SIG-M5 treated with dmso at 0.1 percent for 504 hours (cell line): ENCODE results near the gene FAXC.
A peak's percentile ranks its signal among the peaks of the same experiment; 100 is the strongest.

Experiments used
- DNase-seq: peaks from one replicate; lab custom pipeline; 2025; ENCODE audit not compliant: unreplicated experiment; lab: John Stamatoyannopoulos, UW

FAXC gene

GRCh38 chr6:99349171-99350141 lies at the start of gene FAXC:
Gene FAXC (minus strand): TSS chr6:99349674. CDS start chr6:99349372, 302 bp downstream.
- no peak for DNase-seq

- DNase-seq = no peak
These were observed 47.8 kb upstream of the FAXC start for GRCh38 chr6:99397287-99397686.

DNA sequence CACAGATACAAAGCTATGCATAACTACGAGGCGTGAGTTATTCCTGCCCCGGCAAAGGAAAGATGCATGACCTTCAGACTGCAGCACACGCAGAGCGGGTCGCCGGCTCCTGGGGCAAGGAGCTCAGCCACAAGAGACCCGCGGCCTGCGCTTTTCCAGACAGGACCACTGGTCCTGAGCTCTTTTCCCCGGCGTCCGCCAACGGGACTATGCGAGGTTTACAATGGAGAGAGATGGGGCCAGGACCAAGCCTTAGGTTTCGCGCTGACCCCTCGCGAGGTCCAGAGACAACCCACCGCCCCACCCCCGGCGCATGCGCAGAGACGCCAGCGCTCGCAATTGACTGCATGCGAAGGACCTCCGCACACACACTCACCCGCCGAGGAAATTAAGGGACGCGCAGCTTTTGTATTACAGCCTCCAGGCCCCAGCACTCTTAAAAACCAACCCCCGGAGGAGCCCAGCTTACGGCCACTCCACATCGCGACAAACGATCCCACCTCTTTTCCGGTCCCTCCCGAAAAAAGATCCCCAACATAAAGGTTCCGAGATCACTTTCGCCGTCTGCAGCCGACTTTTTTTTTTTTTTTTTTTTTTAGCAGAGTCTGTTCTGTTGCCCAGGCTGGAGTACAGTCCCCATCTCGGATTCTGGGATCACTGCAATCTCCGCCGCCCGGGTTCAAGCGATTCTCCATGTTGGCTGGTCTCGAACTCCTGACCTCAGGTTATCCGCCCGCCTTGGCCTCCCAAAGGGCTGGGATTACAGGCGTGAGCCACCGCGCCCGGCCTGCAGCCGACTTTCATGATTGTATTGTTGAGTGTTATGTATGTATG lies 44.4 kb upstream of the FAXC start, which contains the start of gene COQ3:
TSS of gene COQ3 (minus strand) at position 498 of the 834 bp plus-strand sequence. CDS start at position 482, 16 bp downstream.
- peak; percentile 61 for DNase-seq

GRCh38 chr6:99393366-99393697 lies 43.9 kb upstream of the FAXC start:
- DNase-seq = no peak

DNA sequence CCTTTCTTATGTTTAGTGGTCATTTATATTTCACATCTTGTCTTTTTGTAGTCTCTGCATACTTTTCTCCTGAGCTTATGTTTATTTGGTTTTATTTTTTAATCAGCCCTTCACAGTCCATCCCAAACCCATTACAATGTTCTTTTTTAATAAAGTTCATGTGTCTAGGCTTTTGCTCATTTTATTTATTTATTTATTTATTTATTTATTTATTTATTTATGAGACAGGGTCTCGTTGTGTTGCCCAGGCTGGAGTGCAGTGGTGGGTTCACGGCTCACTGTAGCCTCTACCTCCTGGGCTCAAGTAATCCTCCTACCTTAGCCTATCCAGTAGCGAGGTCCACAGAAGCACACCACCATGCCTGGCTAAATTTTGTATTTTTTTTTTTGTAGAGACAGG lies 41.4 kb upstream of the FAXC start:
- DNase-seq = no peak

DNA sequence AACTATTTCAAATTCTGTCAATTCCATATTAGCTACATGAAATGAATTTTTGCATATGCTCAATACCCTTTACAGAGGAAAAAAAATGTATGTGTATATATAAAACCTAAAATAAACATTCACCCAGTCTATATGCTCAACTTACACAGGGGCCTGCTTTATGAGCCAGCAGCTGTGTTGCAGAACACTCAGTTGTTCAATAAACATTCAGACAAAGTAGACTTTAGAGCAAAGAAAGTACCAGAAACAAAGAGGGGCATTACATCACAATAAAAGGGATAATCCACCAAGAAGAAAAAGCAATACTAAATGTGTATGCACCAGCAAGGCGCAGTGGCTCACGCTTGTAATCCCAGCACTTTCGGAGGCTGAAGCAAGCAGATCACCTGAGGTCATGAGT lies 35.0 kb upstream of the FAXC start:
- no peak for DNase-seq

DNA sequence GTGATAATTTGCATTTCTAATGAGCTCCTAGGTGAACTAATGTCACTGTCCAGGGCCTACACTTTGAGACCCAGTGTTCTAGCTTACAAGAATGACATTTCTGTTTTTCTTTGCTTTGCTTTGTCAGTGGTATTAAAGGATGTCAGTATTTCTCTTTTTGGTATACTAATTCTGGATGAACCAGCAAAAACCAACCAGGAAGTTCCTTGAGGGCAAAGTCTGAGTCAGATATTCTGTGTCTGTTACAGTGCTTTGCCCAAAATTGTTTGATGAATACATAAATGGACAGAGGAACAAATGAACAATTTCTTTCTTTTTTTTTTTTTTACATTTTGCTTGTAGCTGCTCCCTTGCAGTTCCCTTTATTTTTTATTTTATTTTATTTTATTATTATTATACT lies 29.2 kb upstream of the FAXC start:
- DNase-seq = no peak

- DNase-seq = no peak
These were observed 20.1 kb upstream of the FAXC start for GRCh38 chr6:99369533-99369932.

GRCh38 chr6:99366852-99367251 lies 17.4 kb upstream of the FAXC start:
- no peak for DNase-seq

GRCh38 chr6:99364026-99364425 lies 14.6 kb upstream of the FAXC start:
- no peak for DNase-seq

GRCh38 chr6:99362678-99363268 lies 13.3 kb upstream of the FAXC start:
- no peak for DNase-seq

- DNase-seq = no peak
These were observed 10.3 kb upstream of the FAXC start for GRCh38 chr6:99359800-99360199.

GRCh38 chr6:99356641-99357040 lies 7.2 kb upstream of the FAXC start:
- no peak for DNase-seq

- DNase-seq = no peak
These were observed 5.5 kb upstream of the FAXC start for GRCh38 chr6:99354983-99355382.

DNA sequence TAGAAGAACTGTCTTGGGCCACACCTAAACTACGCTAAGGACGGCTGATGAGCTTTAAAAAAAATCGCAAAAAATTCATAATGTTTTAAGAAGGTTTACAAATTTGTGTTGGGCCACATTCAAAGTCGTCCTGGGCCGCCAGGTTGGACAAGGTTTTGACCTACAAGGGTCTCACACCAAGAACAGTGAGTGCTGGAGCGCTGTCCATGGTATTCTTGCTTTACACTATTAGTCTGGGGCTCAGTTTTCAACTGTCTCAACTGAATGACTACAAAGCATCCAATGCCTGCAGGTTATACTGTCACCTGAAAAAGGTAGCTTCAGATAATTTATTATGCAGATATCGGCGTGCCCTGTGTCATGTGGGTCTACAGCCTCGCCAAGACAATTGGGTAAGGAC lies 3.7 kb upstream of the FAXC start:
- DNase-seq = no peak

GRCh38 chr6:99350573-99350972 lies 1.1 kb upstream of the FAXC start:
- DNase-seq = no peak

DNA sequence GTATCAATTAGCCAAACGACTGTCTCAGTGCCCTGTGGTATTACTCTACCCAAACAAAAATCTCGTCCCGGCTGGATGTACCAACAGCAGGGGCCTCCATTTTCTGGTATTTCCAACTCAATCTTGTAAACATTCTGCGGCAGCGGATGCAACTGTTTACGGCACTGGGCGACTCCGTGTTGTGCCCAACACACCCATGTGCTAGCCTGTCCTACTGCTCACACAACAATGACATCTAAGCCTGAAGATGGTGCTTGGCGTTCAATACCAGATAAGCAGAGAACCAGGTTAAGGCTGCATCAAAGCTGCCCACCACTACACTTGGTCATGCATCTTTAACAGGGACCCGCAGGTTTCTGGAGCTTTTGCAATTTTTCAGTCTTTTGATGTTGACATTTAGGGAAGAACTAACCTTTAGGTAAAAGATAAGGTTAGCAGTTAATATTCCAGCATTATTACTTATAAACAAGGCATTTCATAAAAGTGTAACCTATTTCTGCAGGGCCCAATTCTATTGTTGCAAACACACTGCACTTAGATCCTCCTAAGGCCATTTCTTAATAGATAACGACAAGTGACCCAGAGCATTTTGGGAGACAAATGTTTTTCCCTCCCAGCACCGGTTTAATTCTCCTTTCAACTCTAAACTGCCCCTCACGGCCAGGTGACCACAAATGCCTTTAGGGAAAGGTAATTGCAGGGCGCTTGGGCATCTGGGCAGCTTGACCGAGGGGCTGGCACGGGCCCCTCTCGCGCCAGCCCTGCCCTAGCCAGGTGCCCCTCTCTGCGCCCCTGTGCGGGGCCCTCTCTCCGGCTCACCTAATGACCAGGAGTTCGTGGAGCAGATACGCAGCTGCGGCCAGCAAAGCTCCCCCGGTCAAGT lies 945 bp downstream of the FAXC start:
- DNase-seq = no peak

GRCh38 chr6:99347804-99348203 lies 1.7 kb downstream of the FAXC start:
- no peak for DNase-seq

- DNase-seq = no peak
These were observed 2.9 kb downstream of the FAXC start for GRCh38 chr6:99346595-99346994.

DNA sequence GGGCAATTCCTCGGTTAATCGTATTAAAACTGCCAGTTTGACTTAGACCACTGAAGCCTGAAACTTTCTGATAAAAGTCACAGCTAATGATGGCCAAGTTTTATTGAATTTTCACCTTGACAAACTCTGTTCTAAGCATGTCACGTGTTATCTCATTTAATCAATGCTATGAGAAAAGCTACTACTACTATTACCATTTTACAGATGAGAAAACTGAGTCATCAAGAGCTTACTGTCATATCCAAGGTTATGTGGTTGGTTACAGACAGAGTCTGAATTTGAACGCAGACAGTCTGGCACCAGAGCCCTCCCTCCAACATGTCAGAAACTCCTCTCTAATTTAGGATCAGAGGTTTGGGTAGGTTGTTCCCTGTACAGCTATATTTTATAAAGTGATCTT lies 4.3 kb downstream of the FAXC start:
- DNase-seq = no peak

DNA sequence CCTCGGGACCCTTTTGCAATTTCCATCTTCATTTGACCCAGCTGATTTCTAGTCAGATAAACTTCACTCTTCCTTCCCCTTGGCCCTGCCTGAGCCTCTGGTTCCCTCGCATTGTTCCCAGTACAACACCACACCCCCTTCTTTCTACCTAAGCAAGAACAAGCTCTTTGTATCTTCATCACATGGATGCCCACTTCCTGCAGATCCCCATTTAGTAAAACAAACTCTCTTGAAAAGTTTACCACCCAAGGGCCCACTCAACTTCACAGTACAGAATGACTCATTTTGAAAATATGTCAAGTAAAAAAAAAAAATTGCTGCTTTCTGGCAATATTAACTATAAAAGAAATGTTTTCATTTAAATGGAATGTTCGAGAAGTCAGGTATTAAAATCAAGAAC lies 5.2 kb downstream of the FAXC start:
- no peak for DNase-seq
